Fibroblast of skin of right biceps (primary cell): ENCODE measurements around the gene LTB4R.

Experiments
- DNase-seq: peaks from one replicate; pipeline ENCODE4 v3.0.0-alpha.2; 2013

The LTB4R gene, protein sequence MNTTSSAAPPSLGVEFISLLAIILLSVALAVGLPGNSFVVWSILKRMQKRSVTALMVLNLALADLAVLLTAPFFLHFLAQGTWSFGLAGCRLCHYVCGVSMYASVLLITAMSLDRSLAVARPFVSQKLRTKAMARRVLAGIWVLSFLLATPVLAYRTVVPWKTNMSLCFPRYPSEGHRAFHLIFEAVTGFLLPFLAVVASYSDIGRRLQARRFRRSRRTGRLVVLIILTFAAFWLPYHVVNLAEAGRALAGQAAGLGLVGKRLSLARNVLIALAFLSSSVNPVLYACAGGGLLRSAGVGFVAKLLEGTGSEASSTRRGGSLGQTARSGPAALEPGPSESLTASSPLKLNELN

DNA sequence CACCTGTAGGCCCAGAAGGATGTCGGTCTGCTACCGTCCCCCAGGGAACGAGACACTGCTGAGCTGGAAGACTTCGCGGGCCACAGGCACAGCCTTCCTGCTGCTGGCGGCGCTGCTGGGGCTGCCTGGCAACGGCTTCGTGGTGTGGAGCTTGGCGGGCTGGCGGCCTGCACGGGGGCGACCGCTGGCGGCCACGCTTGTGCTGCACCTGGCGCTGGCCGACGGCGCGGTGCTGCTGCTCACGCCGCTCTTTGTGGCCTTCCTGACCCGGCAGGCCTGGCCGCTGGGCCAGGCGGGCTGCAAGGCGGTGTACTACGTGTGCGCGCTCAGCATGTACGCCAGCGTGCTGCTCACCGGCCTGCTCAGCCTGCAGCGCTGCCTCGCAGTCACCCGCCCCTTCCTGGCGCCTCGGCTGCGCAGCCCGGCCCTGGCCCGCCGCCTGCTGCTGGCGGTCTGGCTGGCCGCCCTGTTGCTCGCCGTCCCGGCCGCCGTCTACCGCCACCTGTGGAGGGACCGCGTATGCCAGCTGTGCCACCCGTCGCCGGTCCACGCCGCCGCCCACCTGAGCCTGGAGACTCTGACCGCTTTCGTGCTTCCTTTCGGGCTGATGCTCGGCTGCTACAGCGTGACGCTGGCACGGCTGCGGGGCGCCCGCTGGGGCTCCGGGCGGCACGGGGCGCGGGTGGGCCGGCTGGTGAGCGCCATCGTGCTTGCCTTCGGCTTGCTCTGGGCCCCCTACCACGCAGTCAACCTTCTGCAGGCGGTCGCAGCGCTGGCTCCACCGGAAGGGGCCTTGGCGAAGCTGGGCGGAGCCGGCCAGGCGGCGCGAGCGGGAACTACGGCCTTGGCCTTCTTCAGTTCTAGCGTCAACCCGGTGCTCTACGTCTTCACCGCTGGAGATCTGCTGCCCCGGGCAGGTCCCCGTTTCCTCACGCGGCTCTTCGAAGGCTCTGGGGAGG, at the start of gene LTB4R:
Gene LTB4R, plus strand, starts transcription at position 857 of the 959 bp plus-strand sequence. CDS start 4,150 bp downstream, outside the sequence.
- DNase-seq = peak; percentile 73

DNA sequence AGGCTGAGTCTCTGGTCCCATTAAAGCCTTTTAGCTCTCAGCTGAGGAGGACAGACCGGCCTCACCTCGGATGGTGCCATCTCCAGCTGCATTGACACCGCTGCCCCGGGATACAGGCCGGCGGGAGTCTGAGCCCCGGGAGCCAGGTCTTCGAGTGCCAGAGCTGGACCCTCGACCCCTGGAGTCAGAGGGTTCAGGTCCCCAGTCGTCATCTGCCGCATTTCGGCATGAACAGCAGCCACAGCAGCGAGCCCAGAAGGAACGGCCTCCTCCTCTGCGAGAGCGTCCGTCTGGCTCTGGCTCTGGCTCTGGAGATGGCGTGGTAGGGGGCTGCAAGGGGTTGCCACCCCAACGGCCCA, 49.4 kb upstream of the LTB4R start:
- no peak for DNase-seq

DNA sequence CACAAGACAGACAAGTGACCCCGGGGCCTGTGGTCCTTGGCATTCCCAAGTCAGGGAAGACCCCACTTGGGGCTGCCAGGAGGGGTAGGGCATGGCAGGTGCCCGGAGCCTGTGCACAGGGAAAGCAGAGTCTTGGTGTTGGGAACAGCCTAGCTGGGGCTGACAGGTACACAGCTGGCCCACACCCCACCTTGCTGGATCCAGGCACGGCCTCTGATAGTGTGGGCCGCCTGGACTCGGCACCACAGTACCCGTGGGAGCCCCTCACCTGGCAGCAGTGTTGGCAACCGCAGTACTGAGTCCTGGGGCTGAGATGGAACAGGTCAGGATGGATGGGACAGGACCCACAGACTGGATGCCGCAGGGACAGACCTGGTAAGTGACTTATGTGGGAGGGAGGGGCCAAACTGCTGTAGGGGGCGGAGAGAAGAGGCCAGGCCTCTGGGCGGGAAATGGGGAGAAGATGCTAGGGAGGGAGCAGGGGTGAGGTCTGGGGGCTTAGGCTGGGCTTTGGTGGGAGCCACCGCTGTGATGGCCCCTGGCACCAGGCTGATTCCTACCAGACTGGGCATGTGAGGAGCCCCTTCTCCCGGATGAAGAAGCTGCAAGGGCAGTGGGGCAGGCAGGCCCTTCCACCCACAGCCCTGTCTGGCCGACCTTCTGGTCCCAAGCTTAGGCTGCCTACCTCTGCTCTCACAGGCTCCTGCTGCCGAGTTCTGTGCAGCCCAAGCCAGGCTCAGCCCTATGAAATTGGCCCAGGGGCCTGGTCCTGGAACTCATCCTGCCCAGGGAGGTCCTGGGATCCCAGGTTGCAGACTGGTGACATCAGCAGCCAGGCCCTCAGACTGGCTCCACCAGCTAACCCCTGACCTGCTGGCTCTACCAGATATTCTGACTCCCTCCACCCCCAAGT, 48.2 kb upstream of the LTB4R start, which contains the start of gene TGM1:
Gene TGM1, minus strand, starts transcription at position 357 of the 913 bp plus-strand sequence. CDS start 825 bp downstream, outside the sequence.
- DNase-seq = no peak

DNA sequence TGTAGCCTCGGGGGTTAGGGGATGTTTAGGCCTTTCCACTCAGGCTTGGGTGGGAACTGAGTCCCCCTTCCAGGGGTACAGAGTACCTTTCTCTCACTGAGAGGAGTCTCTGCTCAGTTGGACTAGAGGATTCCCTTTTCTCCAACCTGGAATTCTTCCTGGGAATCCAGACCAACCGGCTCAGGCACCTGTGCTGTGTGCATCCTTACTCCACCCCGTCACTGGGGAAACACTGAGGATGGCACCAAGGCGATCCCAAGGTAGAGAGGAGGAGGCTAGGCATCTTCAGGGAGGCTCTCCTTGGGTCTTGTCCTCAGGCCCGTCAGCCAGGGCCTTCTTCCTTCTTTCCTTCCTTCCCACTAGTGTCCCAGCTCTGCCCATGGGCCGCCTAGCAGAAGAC, 47.5 kb upstream of the LTB4R start:
- DNase-seq = no peak

GRCh38 chr14:24264298-24264697, 47.0 kb upstream of the LTB4R start:
- DNase-seq = no peak

- no peak for DNase-seq
Observed at GRCh38 chr14:24266344-24267244, 44.7 kb upstream of the LTB4R start.

DNA sequence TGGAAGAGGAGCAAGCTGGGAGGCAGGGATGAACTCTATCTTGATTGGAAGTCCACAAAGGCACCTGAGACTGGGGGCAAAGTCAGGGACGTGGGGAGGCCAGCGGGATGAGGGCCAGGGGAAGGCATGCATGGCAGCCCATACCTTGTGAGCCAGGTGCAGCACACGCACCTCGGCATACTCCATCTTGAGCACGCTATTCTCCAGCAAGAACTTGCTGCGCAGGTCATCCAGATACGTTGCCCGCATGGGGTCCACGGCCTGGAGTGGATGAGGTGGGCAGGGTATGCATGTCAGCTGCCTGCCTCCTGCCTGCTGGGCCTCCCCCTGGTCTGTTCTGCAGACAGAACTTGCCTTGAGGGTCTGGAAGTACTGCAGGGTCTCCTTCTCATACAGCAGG, 43.8 kb upstream of the LTB4R start:
- DNase-seq = no peak

GRCh38 chr14:24268225-24268624, 43.1 kb upstream of the LTB4R start:
- DNase-seq = no peak

GRCh38 chr14:24269368-24269767, 41.9 kb upstream of the LTB4R start:
- DNase-seq = no peak

- no peak for DNase-seq
Observed at GRCh38 chr14:24269910-24270536, 41.3 kb upstream of the LTB4R start.

DNA sequence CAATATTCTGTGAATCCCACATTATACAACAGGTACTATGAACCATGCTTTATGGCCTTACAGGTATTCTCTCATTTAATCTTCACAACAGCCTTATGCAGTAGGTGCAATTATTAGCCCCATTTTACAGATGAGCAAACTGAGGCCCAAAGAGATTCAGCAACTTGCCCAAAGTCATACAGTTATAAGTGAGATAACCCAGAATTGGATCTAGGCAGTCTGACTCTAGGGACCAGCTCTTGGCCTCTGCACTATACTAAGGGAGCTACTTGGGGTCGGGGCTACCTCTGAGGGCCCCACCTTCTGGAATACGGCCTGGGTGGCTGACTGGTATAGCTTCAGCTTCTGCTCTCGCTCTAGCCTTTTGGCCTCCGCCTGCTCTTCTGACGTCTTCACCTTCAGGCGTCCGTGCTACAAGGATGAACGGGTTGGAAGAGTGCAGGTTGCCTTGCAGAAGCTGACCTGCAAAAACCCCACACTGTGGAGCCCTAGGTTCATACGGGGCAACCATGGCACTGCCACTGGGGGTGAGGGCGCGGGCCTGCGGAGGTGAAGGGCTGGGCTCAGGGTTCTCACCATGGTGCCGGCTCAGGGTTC, 40.7 kb upstream of the LTB4R start:
- DNase-seq = no peak

GRCh38 chr14:24271134-24271833, 40.0 kb upstream of the LTB4R start, which contains the start of gene RABGGTA:
Gene RABGGTA, minus strand, starts transcription at chr14:24271597. Its CDS starts 482 bp downstream, at chr14:24271115.
- DNase-seq = peak; percentile 88

- no peak for DNase-seq
Observed at GRCh38 chr14:24271834-24272263, 39.5 kb upstream of the LTB4R start.

GRCh38 chr14:24272467-24272866, 38.8 kb upstream of the LTB4R start:
- DNase-seq = no peak

GRCh38 chr14:24273422-24273998, 37.8 kb upstream of the LTB4R start:
- no peak for DNase-seq

DNA sequence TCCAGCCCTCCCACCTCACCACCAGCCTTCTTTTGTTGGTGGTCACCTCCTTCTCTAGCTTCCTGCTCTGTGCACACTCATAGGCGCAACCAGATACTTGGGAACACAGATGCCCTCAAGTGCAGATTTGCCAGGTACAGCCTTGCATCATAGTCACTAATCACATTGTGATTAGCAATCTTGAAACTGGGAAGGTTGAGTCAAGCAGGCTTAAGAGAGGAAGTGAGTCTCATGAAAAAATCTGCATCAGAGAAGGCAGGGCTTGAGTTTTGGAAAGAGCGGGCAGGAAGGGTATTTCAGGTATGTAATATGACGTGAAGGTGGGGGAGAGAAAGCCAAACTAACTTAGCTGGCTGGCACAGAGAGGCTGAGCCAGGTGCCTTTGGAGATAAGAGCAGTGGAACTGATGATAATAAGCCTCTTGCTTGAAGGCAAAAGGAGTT, 37.2 kb upstream of the LTB4R start:
- no peak for DNase-seq

GRCh38 chr14:24277071-24277470, 34.2 kb upstream of the LTB4R start:
- no peak for DNase-seq

- no peak for DNase-seq
Observed at GRCh38 chr14:24277606-24278321, 33.5 kb upstream of the LTB4R start.

GRCh38 chr14:24278424-24278823, 32.9 kb upstream of the LTB4R start:
- DNase-seq = no peak
